Measurements from ENCODE around the gene RENBP. TPM values are rescaled to one million over a fixed set of nuclear protein-coding genes. Genes with fewer than 3 reads are reported as not detected.

The RENBP gene
- total and polyA plus RNA-seq, 9 of the 15 experiments (the other 6 are each of a cell fraction or from before 2014, with no cell fraction given): 0.07 to 14.8 (median 10.6) TPM; not detected in 1

DNA sequence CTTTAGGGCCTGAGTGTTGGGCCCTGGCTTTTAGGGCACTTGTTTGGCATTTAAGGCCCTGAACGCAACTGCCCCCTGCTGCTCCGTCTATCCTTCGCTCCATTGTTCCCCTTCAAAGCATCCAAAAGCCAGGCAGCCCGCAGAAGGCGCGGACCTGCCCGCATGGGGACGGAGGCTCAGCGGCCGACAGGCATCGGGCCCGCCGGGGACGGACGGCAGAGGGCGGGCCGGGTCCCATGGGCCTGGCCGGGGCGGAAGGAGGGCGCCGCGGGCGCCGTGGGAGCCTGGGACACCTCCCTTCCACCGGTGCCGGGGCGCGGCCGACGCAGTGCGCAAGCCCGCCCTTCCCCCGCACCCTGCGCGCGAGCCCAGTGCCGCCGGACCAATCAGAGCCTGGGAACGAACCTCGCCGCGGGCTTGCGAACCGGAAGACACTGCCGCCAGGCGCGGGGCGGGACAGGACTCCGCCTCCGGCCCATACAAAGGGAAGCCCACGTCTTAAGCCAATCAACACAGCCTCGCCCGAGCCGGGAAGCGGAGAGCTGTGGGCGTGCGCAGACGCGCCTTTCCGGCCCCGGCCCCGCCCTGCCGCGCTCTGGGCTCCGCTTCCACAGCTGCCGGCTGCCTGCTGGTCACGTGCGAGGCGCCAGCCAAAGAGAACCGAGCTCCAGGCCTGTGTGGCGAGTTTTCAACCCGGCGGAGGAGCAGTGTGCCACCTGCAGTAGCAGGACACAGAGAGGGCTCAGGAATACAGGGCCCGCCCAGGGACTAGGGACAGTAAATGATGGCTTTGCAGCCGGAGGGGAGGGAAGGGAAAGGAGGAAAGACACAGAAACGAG is 16.3 kb downstream of the RENBP start (continued):
- TF ChIP-seq SPI1 (IDR thresholded peaks at IDR 0.05; ENCODE audit: borderline replicate concordance, low read depth, low read length): no peak
- no peak for TF ChIP-seq HDAC6 (IDR thresholded peaks at IDR 0.05; ENCODE audit: low read depth, low read length)
- TF ChIP-seq ZNF384 (IDR thresholded peaks at IDR 0.05; ENCODE audit: low read depth, low read length): no peak
- no peak for TF ChIP-seq ZNF133 (CRISPR knock-in tag; IDR thresholded peaks at IDR 0.05)
- TF ChIP-seq ERF (CRISPR knock-in tag; IDR thresholded peaks at IDR 0.05): no peak
- TF ChIP-seq NFATC3 (IDR thresholded peaks at IDR 0.05): no peak
- TF ChIP-seq, protein P1, sequence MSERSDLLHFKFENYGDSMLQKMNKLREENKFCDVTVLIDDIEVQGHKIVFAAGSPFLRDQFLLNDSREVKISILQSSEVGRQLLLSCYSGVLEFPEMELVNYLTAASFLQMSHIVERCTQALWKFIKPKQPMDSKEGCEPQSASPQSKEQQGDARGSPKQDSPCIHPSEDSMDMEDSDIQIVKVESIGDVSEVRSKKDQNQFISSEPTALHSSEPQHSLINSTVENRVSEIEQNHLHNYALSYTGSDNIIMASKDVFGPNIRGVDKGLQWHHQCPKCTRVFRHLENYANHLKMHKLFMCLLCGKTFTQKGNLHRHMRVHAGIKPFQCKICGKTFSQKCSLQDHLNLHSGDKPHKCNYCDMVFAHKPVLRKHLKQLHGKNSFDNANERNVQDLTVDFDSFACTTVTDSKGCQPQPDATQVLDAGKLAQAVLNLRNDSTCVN (CRISPR knock-in tag; IDR thresholded peaks at IDR 0.05): no peak

DNA sequence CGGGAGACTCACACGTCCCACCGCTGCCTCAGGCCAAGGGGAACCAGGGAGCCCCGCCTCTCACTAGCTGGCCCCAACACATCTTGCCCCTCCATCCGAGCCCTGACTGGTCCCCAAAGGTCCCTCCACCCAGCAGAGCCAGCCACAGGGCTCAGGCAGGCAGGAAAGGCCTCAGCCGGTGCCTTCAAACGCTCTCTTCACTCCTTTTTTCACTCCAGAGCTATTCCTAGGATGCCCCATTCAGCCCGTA is 16.8 kb downstream of the RENBP start:
- BruUV-seq (replicated peaks): TSS peak; percentile 9
- no peaks in the 10 kb centered on the region for H4K20me1 ChIP-seq (replicated peaks; ENCODE audit: control insufficient read depth, insufficient read depth, low read length)
- peak overlapping the region; percentile 98 for H3K27ac ChIP-seq (ENCODE audit: extremely low read depth, low read depth, low read length)
- no peaks in the 10 kb centered on the region for H3K9me1 ChIP-seq (ENCODE audit: control insufficient read depth, insufficient read depth, low read length)
- H3K4me1 ChIP-seq (replicated peaks in 1 of 2; ENCODE audit: control insufficient read depth in 2 of 2, insufficient read depth in 2 of 2, low read length in 2 of 2): peaks cover 27 to 68% of the 10 kb centered on the region in 2 experiments; a peak in 4 of 5 replicates
- H2AFZ ChIP-seq (ENCODE audit: low read depth, low read length): 0 out of 2 replicates have a peak overlapping the region, but pooled peaks have one; percentile 62
- in situ Hi-C loops (cut with MboI): no loop called here
- peaks cover 56% of the 10 kb centered on the region for H3K79me2 ChIP-seq (ENCODE audit: control insufficient read depth, insufficient read depth, low read length)
- DNase-seq (ENCODE audit: extremely low read depth in 1 of 4, low spot score in 3 of 4): no peak
- H3K4me3 ChIP-seq: peak overlapping the region; percentile 58
- H3K36me3 ChIP-seq (ENCODE audit: control insufficient read depth, insufficient read depth, low read length): peaks cover 41% of the 10 kb centered on the region
- H3K4me2 ChIP-seq (ENCODE audit: insufficient read depth, low read length): peak overlapping the region; percentile 97
- ChIA-PET POLR2A (interaction anchor here (1.7 to 2.3 kb wide), 3 partner anchors 10 to 19 kb away, joined by 5 to 9 read pairs (median 7); no protein-coding TSS in a partner anchor), CTCF (ENCODE audit: low intra/inter-chr PET ratio) (no interaction called here)
- H3K9ac ChIP-seq (ENCODE audit: insufficient read depth in 1 of 2, low read depth in 2 of 2, low read length in 2 of 2): peak overlapping the region; percentile 93 to 96
- 0% methylated on average over 6 of the region's 8 CpGs for WGBS (ENCODE audit: insufficient coverage, low coverage, missing lambda C conversion rate)
- intact Hi-C loops (cut with micrococcal nuclease): loop anchor here (1.0 to 5.0 kb wide), 2 partner anchors 45 to 160 kb away; partner anchors contain the start of gene TMEM187
- no peaks in the 10 kb centered on the region for H3K27me3 ChIP-seq (ENCODE audit: control insufficient read depth in 2 of 2, insufficient read depth in 2 of 2, low read length in 2 of 2)
- FAIRE-seq: peak; percentile 19
- ATAC-seq: peak; percentile 1
- no peaks in the 10 kb centered on the region for H3K9me3 ChIP-seq (replicated peaks; ENCODE audit: control insufficient read depth, insufficient read depth, low read depth, low read length)
- TF ChIP-seq BRD9 (IDR thresholded peaks at IDR 0.05; ENCODE audit: low read depth, partially characterized antibody) (no peak), ZNF263 (CRISPR knock-in tag; IDR thresholded peaks at IDR 0.05; ENCODE audit: borderline replicate concordance) (0 out of 2 replicates have a peak, but pooled peaks have one; percentile 8), POLR2G (IDR thresholded peaks at IDR 0.05; ENCODE audit: low read depth, low read length) (peak; percentile 70), BRCA1 (IDR thresholded peaks at IDR 0.05) (no peak), BRCA1 (CRISPR knock-in tag; IDR thresholded peaks at IDR 0.05) (no peak)
- TF ChIP-seq, protein P2, sequence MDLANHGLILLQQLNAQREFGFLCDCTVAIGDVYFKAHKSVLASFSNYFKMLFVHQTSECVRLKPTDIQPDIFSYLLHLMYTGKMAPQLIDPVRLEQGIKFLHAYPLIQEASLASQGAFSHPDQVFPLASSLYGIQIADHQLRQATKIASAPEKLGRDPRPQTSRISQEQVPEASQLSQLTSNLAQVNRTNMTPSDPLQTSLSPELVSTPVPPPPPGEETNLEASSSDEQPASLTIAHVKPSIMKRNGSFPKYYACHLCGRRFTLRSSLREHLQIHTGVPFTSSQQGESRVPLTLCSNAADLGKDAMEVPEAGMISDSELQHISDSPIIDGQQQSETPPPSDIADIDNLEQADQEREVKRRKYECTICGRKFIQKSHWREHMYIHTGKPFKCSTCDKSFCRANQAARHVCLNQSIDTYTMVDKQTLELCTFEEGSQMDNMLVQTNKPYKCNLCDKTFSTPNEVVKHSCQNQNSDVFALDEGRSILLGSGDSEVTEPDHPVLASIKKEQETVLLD (IDR thresholded peaks at IDR 0.05): no peak
- TF ChIP-seq, protein P3, sequence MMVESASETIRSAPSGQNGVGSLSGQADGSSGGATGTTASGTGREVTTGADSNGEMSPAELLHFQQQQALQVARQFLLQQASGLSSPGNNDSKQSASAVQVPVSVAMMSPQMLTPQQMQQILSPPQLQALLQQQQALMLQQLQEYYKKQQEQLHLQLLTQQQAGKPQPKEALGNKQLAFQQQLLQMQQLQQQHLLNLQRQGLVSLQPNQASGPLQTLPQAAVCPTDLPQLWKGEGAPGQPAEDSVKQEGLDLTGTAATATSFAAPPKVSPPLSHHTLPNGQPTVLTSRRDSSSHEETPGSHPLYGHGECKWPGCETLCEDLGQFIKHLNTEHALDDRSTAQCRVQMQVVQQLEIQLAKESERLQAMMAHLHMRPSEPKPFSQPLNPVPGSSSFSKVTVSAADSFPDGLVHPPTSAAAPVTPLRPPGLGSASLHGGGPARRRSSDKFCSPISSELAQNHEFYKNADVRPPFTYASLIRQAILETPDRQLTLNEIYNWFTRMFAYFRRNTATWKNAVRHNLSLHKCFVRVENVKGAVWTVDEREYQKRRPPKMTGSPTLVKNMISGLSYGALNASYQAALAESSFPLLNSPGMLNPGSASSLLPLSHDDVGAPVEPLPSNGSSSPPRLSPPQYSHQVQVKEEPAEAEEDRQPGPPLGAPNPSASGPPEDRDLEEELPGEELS (CRISPR knock-in tag; IDR thresholded peaks at IDR 0.05; ENCODE audit: borderline replicate concordance): 0 out of 2 replicates have a peak, but pooled peaks have one; percentile 39
- TF ChIP-seq, protein P4, sequence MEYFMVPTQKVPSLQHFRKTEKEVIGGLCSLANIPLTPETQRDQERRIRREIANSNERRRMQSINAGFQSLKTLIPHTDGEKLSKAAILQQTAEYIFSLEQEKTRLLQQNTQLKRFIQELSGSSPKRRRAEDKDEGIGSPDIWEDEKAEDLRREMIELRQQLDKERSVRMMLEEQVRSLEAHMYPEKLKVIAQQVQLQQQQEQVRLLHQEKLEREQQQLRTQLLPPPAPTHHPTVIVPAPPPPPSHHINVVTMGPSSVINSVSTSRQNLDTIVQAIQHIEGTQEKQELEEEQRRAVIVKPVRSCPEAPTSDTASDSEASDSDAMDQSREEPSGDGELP (CRISPR knock-in tag; IDR thresholded peaks at IDR 0.05; ENCODE audit: borderline replicate concordance): no peak
